Ramos (cell line): ENCODE data around the gene RRBP1.

Experiments
- in situ Hi-C: fragments of 300-500 bp; cut with MboI; formaldehyde crosslinking; loops from one replicate; pipeline ENCODE4 v1.14.3; 2022; ENCODE audit warnings: low sequenced_read_pairs; ENCODE audit not compliant: unreplicated experiment

The RRBP1 gene

GRCh38 chr20:17627101-17627955 lies 54.7 kb downstream of the RRBP1 start:
- in situ Hi-C loops: no loop called here

- in situ Hi-C loops: no loop called here
Measured at GRCh38 chr20:17626217-17627007, 55.6 kb downstream of the RRBP1 start.

- in situ Hi-C loops: no loop called here
Measured at GRCh38 chr20:17625246-17626051, 56.6 kb downstream of the RRBP1 start.

GRCh38 chr20:17624551-17625245 lies 57.3 kb downstream of the RRBP1 start:
- in situ Hi-C loops: no loop called here

- in situ Hi-C loops: no loop called here
Measured at GRCh38 chr20:17624070-17624469, 58.0 kb downstream of the RRBP1 start.

GRCh38 chr20:17622851-17623508 lies 59.1 kb downstream of the RRBP1 start:
- in situ Hi-C loops: no loop called here

GRCh38 chr20:17622086-17622850 lies 59.8 kb downstream of the RRBP1 start:
- in situ Hi-C loops: no loop called here

- in situ Hi-C loops: no loop called here
Measured at GRCh38 chr20:17621229-17621968, 60.6 kb downstream of the RRBP1 start.

- in situ Hi-C loops: no loop called here
Measured at GRCh38 chr20:17620371-17621228, 61.4 kb downstream of the RRBP1 start.

GRCh38 chr20:17619351-17620093 lies 62.5 kb downstream of the RRBP1 start:
- in situ Hi-C loops: no loop called here

- in situ Hi-C loops: no loop called here
Measured at GRCh38 chr20:17618673-17619013, 63.4 kb downstream of the RRBP1 start.

GRCh38 chr20:17617868-17618672 lies 64.0 kb downstream of the RRBP1 start:
- in situ Hi-C loops: no loop called here

- in situ Hi-C loops: no loop called here
Measured at GRCh38 chr20:17617212-17617867, 64.7 kb downstream of the RRBP1 start.

GRCh38 chr20:17616480-17617211 lies 65.4 kb downstream of the RRBP1 start:
- in situ Hi-C loops: no loop called here
